HG03159 (cell line): ENCODE measurements around the gene APEX2.
"Not testable (repeated sequence)": the region's sequence is repeated elsewhere in the genome, so short reads cannot be mapped to it uniquely, and the experiment has no call there.

Experiments used
- ATAC-seq: cut with Tn5 transposase; IDR thresholded peaks from one replicate; pipeline ENCODE4 v1.9.1; 2021; ENCODE audit warnings: mild to moderate bottlenecking, moderate library complexity; ENCODE audit not compliant: unreplicated experiment

The APEX2 gene

GRCh38 chrX:55011294-55011693 lies 11.1 kb downstream of the APEX2 start:
- no peak for ATAC-seq

- ATAC-seq: no peak
These were observed 14.7 kb downstream of the APEX2 start for GRCh38 chrX:55014897-55015299.

GRCh38 chrX:55026143-55026542 lies 26.0 kb downstream of the APEX2 start:
- ATAC-seq: no peak

DNA sequence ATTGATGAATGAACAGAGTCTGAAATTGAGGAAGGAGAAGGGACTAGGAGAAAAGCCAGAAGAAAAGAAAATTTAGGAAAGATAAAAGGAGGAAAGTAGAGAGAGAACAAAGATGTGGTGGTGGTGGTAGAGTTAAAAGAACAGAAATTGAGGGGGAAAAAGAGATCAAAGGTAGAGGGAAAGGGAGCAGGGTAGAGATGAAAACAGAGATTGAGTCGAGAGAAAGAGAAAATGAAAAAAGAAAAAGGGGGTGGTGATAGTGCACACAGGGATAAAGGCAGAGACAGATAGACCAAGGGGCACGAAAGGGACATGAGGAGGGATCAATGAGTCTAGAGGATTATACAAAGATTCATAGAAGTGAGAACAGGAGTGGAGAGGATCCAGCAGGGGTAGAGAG lies 26.7 kb downstream of the APEX2 start:
- ATAC-seq: no peak

- ATAC-seq: no peak
These were observed 27.9 kb downstream of the APEX2 start for GRCh38 chrX:55028040-55028439.

DNA sequence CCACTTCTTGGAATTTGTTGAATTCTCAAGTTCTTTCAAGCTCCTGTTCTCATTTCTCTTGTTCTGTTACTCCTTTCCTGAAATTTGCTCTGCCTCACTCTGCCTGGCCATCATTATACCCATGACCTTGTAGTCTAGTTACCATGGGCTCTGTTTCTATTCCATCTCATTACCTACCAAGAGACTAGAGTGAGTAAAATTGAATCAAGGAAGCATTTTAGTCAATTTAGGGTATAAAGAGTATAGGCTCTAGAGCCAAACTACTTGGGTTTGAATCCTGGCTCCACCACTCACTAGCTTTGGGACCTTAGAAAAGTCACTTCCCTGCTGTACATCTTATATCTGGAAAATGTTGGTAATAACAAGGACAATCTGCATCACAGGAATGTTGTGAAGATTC lies 28.4 kb downstream of the APEX2 start:
- ATAC-seq: no peak

DNA sequence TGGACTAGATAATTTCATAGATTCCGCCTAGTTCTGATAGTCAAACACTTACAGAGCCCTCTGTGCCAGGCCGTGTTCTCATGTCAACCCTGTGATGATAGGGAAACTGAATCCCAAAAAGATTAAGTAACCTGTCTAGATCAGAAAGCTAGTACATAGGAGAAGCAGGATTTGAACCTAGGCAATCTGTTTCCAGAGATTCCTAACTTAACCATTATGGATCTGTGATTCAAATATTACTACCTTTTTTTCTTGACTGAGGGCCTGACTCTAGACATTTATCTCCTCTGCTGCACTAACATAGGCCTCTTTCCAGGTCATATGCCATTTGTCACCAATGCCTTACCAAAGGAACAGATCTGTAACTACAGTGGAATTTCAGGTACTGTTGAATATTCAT lies 29.1 kb downstream of the APEX2 start:
- no peak for ATAC-seq

DNA sequence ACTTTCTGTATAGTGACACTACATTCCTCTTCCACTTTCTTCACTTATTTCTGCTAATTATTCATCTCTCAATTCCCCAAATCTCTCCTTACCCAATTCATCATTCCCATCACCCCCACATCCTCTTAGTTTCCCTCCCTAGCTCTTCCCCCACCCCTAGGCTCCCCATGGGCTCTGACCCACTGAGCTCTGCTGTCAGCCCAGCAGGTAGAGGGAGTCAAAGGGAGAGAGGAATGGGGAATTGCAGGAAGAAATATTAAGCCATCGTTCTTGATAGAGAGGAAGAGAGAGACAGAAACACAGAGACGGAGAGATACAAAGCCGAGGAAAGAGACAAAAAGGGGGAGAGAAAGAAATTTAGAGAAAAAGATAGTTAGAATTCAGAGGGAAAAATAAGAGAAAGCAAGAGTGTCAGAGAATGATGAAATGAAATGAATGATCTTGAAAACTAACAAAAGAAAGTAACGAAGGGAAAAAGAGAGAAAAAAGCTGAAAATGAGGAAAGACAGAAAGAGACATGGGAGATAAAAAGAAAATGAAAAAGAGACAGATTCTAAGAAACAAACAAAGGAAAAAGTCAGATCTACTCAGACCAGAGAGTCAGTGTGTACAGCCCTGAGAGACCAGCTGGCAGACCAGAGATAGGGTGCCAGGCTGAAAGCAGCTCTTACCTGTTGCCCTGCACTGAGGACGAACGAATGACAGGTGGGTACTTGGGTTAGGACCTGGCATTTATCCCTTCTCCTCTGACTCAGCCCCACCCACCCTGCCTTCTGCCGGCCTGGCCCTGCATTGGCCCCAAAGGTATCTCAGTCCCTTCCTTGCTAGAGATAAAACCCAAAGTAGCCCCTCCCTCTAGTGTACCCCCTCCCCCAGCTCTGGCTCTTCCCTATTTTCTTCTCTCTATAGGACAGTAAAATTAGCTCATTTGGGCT lies 30.4 kb downstream of the APEX2 start, which contains the start of gene ALAS2:
Gene ALAS2 (minus strand): TSS at position 707 of the 935 bp plus-strand sequence. CDS start 4,977 bp downstream, outside the sequence.
- no peak for ATAC-seq

DNA sequence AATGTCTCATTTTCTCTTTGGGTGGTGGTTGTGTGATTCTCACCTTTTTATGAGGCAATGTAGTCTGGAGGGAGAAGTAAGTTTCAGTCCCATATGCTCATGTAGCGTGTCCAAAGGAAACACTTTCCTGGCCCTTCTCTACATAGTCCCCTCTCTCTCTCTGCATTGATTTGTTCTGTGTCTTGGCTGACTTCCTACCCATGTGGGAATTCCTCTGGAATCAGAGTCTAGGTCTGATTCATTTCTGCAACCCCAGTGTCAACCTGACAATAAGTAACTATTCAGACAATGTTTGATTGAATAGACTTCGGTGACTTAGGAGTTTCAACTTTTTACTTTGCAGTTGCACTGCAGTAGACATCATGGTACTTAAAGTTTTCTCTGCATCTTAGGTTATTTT lies 33.3 kb downstream of the APEX2 start:
- ATAC-seq: no peak

- no peak for ATAC-seq
These were observed 39.3 kb downstream of the APEX2 start for GRCh38 chrX:55039471-55039870.

GRCh38 chrX:55041514-55041913 lies 41.4 kb downstream of the APEX2 start:
- no peak for ATAC-seq

DNA sequence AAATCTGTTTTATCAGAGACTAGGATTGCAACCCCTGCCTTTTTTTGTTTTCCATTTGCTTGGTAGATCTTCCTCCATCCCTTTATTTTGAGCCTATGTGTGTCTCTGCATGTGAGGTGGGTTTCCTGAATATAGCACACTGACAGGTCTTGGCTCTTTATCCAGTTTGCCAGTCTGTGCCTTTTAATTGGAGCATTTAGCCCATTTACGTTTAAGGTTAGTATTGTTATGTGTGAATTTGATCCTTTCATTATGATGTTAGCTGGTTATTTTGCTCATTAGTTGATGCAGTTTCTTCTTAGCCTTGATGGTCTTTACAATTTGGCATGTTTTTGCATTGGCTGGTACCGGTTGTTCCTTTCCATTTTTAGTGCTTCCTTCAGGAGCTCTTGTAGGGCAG lies 50.4 kb downstream of the APEX2 start:
- ATAC-seq: not testable (repeated sequence)

DNA sequence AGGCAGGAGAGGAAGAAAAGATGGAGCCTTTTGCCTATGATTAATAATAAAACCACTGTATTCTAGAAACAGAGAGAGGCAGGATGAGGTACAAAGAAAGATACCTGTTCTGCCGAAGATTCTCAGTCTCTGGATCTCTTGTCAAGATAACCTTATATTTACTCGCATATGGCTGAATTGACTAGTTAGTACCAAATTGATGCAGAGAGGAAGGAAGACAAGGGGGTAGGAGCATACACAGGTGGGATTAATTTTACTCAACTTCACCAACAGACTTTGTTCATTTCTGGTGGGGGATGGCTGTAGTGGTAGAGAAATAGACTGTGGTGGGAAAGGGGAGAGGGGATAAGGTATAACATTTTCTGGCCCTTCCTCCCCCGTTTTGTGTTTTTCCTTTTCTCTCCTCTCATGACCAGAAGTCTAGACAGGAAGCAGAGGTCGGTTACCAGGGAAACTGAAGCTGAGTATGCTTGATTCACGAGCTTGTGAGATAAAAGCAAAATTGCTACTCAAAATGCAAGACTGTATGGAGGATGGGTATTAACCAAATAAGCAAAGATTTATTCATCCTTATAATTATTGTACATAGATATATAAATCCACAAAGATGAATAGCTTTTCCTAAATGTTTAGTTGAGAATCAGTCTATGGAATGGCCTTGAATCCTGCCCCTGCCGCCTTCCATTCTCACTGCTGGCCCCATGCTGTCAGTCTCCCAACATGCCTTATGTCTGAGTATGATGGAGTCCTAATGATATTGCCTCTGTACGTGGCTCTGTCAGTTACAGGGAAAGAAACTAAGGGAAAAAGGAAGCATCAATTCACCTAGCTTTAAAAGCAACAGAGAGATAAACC lies 56.9 kb downstream of the APEX2 start:
- ATAC-seq: no peak

GRCh38 chrX:55057675-55058249 lies 57.6 kb downstream of the APEX2 start:
- ATAC-seq: no peak
